ENCODE results near the gene MYO10.

- TF ChIP-seq EZH2phosphoT487 (IDR thresholded peaks at IDR 0.05; ENCODE audit: borderline replicate concordance, low read depth, low read length) = no peak
- no peak for TF ChIP-seq CTCF (conservative IDR thresholded peaks at IDR 0.05; ENCODE audit: low read length)
These were observed 198.3 kb downstream of the MYO10 start for GRCh38 chr5:16737620-16738364.

Measured in OCI-LY7 (cell line).